ENCODE data around the gene TEF. TPM values are rescaled to one million over a fixed set of nuclear protein-coding genes. Genes with fewer than 3 reads are reported as not detected.

Gene TEF
- total RNA-seq, 2 experiments from 2014 or later, result 6.8 to 7.0 TPM

DNA sequence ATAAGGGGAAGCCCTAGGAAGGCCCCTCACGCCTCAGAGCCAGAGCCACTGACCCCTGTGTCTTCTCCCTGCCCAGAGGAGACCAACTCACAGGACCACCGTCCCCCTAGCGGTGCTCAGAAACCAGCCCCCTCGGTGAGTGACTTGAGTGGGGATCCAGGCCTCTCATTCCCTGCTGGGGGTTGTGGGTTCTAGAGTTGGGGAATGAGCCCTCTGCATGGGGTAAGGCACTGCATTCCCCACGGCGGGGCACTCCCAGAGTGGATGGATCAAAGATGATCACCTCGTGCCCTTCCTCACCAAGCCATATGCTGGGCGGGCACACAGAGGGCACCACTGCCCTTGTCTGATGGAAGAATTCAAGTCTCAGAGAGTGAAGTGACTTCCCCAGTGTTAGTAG lies 40.7 kb upstream of the TEF start:
- H3K4me3 ChIP-seq (ENCODE audit: low read depth, low read length, poor library complexity, severe bottlenecking), result no peak overlapping the region
- H3K4me1 ChIP-seq (ENCODE audit: insufficient read depth, low read length, poor library complexity, severe bottlenecking), result no peaks in the 10 kb centered on the region
- TF ChIP-seq CTCF (conservative IDR thresholded peaks at IDR 0.05; ENCODE audit: low read length), result no peak
- TF ChIP-seq EZH2phosphoT487 (IDR thresholded peaks at IDR 0.05; ENCODE audit: borderline replicate concordance, low read depth, low read length), result no peak
- peaks cover 51% of the 10 kb centered on the region for H3K36me3 ChIP-seq (ENCODE audit: insufficient read depth, low read length)
- intact Hi-C loops (cut with micrococcal nuclease; ENCODE audit: unreplicated experiment), result no loop called here
- ChIA-PET POLR2A (no interaction called here), CTCF (ENCODE audit: unreplicated experiment) (no interaction called here)
- H3K79me2 ChIP-seq (ENCODE audit: insufficient read depth, low read depth, low read length), result no peaks in the 10 kb centered on the region
- no peaks in the 10 kb centered on the region for H3K9me3 ChIP-seq (ENCODE audit: low read length)
- H3K4me2 ChIP-seq (ENCODE audit: low read length), result no peak overlapping the region
- no peak for DNase-seq (ENCODE audit: low spot score)
- H3K9me2 ChIP-seq (ENCODE audit: insufficient read depth, low read length), result no peaks in the 10 kb centered on the region
- no peak overlapping the region for H3K27ac ChIP-seq (ENCODE audit: low read depth, low read length, poor library complexity, severe bottlenecking)
- H2AFZ ChIP-seq (ENCODE audit: low read length), result no peak overlapping the region
- no peaks in the 10 kb centered on the region for H4K20me1 ChIP-seq (ENCODE audit: insufficient read depth, low read length)
- BruUV-seq (replicated peaks), result no TSS peak

DNA sequence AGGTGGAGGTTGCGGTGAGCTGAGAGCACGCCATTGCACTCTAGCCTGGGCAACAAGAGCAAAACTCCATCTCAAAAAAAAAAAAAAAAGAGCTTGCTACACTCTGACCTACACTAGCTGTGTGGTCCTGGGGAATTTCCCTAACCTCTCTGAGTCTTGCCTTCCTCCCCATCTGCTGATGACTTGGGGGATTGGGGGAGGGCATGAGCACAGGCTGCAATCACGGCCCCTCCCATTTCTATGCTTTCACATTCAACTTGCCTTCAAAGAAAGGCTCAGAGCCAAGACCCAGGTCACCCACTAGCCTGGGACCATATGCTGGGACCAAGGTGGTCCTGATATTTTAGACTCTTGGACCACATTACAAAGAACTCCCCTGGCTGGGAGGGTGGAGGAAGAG lies 39.8 kb upstream of the TEF start:
- no TSS peak for BruUV-seq (replicated peaks)
- POLR2A ChIA-PET, result no interaction called here

GRCh38 chr22:41343300-41343699 lies 38.4 kb upstream of the TEF start:
- no peaks in the 10 kb centered on the region for H3K9me2 ChIP-seq (ENCODE audit: insufficient read depth, low read length)
- H3K27ac ChIP-seq (ENCODE audit: low read depth, low read length, poor library complexity, severe bottlenecking), result no peak overlapping the region
- intact Hi-C loops (cut with micrococcal nuclease; ENCODE audit: unreplicated experiment), result no loop called here
- ChIA-PET CTCF (ENCODE audit: unreplicated experiment) (no interaction called here), POLR2A (no interaction called here)
- no peak overlapping the region for H2AFZ ChIP-seq (ENCODE audit: low read length)
- H3K9me3 ChIP-seq (ENCODE audit: low read length), result no peaks in the 10 kb centered on the region
- H3K79me2 ChIP-seq (ENCODE audit: insufficient read depth, low read depth, low read length), result no peaks in the 10 kb centered on the region
- H3K4me2 ChIP-seq (ENCODE audit: low read length), result no peak overlapping the region
- H3K36me3 ChIP-seq (ENCODE audit: insufficient read depth, low read length), result peaks cover 68% of the 10 kb centered on the region
- TF ChIP-seq EZH2phosphoT487 (IDR thresholded peaks at IDR 0.05; ENCODE audit: borderline replicate concordance, low read depth, low read length), result no peak
- TF ChIP-seq CTCF (conservative IDR thresholded peaks at IDR 0.05; ENCODE audit: low read length), result no peak
- BruUV-seq (replicated peaks), result no TSS peak
- DNase-seq (ENCODE audit: low spot score), result no peak
- no peaks in the 10 kb centered on the region for H4K20me1 ChIP-seq (ENCODE audit: insufficient read depth, low read length)
- H3K4me1 ChIP-seq (ENCODE audit: insufficient read depth, low read length, poor library complexity, severe bottlenecking), result no peaks in the 10 kb centered on the region
- no peak overlapping the region for H3K4me3 ChIP-seq (ENCODE audit: low read depth, low read length, poor library complexity, severe bottlenecking)

More for the DNA sequence above, 39.8 kb upstream of the TEF start:
- no peaks in the 10 kb centered on the region for H3K9me3 ChIP-seq (ENCODE audit: low read length)
- no peak overlapping the region for H3K4me3 ChIP-seq (ENCODE audit: low read depth, low read length, poor library complexity, severe bottlenecking)
- H3K36me3 ChIP-seq (ENCODE audit: insufficient read depth, low read length), result peaks cover 57% of the 10 kb centered on the region
- H3K4me1 ChIP-seq (ENCODE audit: insufficient read depth, low read length, poor library complexity, severe bottlenecking), result no peaks in the 10 kb centered on the region
- no peaks in the 10 kb centered on the region for H4K20me1 ChIP-seq (ENCODE audit: insufficient read depth, low read length)
- CTCF ChIA-PET (ENCODE audit: unreplicated experiment), result no interaction called here
- no peak overlapping the region for H3K4me2 ChIP-seq (ENCODE audit: low read length)
- intact Hi-C loops (cut with micrococcal nuclease; ENCODE audit: unreplicated experiment), result no loop called here
- no peak for DNase-seq (ENCODE audit: low spot score)
- H2AFZ ChIP-seq (ENCODE audit: low read length), result no peak overlapping the region
- H3K79me2 ChIP-seq (ENCODE audit: insufficient read depth, low read depth, low read length), result no peaks in the 10 kb centered on the region
- H3K27ac ChIP-seq (ENCODE audit: low read depth, low read length, poor library complexity, severe bottlenecking), result no peak overlapping the region
- TF ChIP-seq EZH2phosphoT487 (IDR thresholded peaks at IDR 0.05; ENCODE audit: borderline replicate concordance, low read depth, low read length), result no peak
- TF ChIP-seq CTCF (conservative IDR thresholded peaks at IDR 0.05; ENCODE audit: low read length), result no peak
- no peaks in the 10 kb centered on the region for H3K9me2 ChIP-seq (ENCODE audit: insufficient read depth, low read length)
